GM12875 (cell line): Measurements from ENCODE around the gene ZNF69.

Source experiments
- H3K4me3 ChIP-seq: one replicate; pipeline ENCODE4 v1.5.1; 2011; ENCODE audit warnings: low read depth, low read length, control low read depth
- CTCF ChIP-seq: IDR thresholded peaks from 2 replicates; pipeline ENCODE4 v1.5.1; 2011; ENCODE audit warnings: low read depth, mild to moderate bottlenecking, control low read depth, inconsistent platforms, low read length, moderate library complexity, borderline replicate concordance; ENCODE audit not compliant: insufficient read depth

ZNF69 gene

GRCh38 chr19:11950312-11950711, 62.7 kb downstream of the ZNF69 start:
- no peak for TF ChIP-seq CTCF
- H3K4me3 ChIP-seq: no peak overlapping the region
